GM23338 (cell line): ENCODE results near the gene SLC22A4.
A peak's percentile ranks its signal among the peaks of the same experiment; 100 is the strongest.

ENCODE experiments used
- EZH2 ChIP-seq: fragments of 200-600 bp; sonication (generic); IDR thresholded peaks from one replicate; pipeline ENCODE4 v1.8.0; 2017; ENCODE audit warnings: antibody characterized with exemption, mild to moderate bottlenecking, low read depth; ENCODE audit not compliant: unreplicated experiment
- EZH2phosphoT487 ChIP-seq: fragments of 200-600 bp; sonication (generic); IDR thresholded peaks from one replicate; pipeline ENCODE4 v1.8.1; 2018; ENCODE audit warnings: antibody characterized with exemption; ENCODE audit not compliant: unreplicated experiment
- TF ChIP-seq, protein P1 (sequence below), 2 experiments: fragments of 200-600 bp in 1 of 2; sonication (generic) in 1 of 2; conservative IDR thresholded peaks; 2 replicates each; pipeline versions ENCODE4 v1.5.1 to v1.6.1; 2016 to 2017; ENCODE audit warnings: antibody characterized with exemption in 2 of 2, low read depth in 2 of 2, mild to moderate bottlenecking in 2 of 2, moderate library complexity in 1 of 2

- TF ChIP-seq EZH2 (peak; percentile 37), EZH2phosphoT487 (no peak)
- TF ChIP-seq, protein P1, sequence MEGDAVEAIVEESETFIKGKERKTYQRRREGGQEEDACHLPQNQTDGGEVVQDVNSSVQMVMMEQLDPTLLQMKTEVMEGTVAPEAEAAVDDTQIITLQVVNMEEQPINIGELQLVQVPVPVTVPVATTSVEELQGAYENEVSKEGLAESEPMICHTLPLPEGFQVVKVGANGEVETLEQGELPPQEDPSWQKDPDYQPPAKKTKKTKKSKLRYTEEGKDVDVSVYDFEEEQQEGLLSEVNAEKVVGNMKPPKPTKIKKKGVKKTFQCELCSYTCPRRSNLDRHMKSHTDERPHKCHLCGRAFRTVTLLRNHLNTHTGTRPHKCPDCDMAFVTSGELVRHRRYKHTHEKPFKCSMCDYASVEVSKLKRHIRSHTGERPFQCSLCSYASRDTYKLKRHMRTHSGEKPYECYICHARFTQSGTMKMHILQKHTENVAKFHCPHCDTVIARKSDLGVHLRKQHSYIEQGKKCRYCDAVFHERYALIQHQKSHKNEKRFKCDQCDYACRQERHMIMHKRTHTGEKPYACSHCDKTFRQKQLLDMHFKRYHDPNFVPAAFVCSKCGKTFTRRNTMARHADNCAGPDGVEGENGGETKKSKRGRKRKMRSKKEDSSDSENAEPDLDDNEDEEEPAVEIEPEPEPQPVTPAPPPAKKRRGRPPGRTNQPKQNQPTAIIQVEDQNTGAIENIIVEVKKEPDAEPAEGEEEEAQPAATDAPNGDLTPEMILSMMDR (conservative IDR thresholded peaks at IDR 0.05; ENCODE audit: low read depth in 2 of 2), result peak in 1 of 2 experiments; percentile 22; a peak in 1 of 4 replicates
These were observed 865 bp upstream of the SLC22A4 start for GRCh38 chr5:132293066-132293991.
